Right kidney (tissue), 1 donor: ENCODE data around the gene ATP2B2.

ENCODE experiments used
- DNase-seq: peaks from one replicate; pipeline ENCODE4 v3.0.0-alpha.2; 2016

The ATP2B2 gene

GRCh38 chr3:10291641-10292040 is 213.7 kb downstream of the ATP2B2 start:
- DNase-seq, result no peak

- DNase-seq, result peak; percentile 32
Observed at GRCh38 chr3:10290481-10291176, 214.8 kb downstream of the ATP2B2 start.

GRCh38 chr3:10289787-10290355 is 215.5 kb downstream of the ATP2B2 start:
- DNase-seq, result peak; percentile 40

GRCh38 chr3:10289077-10289476 is 216.3 kb downstream of the ATP2B2 start:
- DNase-seq, result no peak

GRCh38 chr3:10288575-10288960 is 216.8 kb downstream of the ATP2B2 start:
- no peak for DNase-seq

GRCh38 chr3:10287936-10288574 is 217.3 kb downstream of the ATP2B2 start:
- no peak for DNase-seq

- peak; percentile 34 for DNase-seq
Observed at GRCh38 chr3:10286596-10287295, 218.6 kb downstream of the ATP2B2 start.

- no peak for DNase-seq
Observed at GRCh38 chr3:10286133-10286524, 219.3 kb downstream of the ATP2B2 start.

- DNase-seq, result peak; percentile 27
Observed at GRCh38 chr3:10285272-10286132, 219.9 kb downstream of the ATP2B2 start.

- no peak for DNase-seq
Observed at GRCh38 chr3:10284496-10284895, 220.9 kb downstream of the ATP2B2 start.

GRCh38 chr3:10283638-10284037 is 221.7 kb downstream of the ATP2B2 start:
- DNase-seq, result no peak

GRCh38 chr3:10281951-10282350 is 223.4 kb downstream of the ATP2B2 start:
- no peak for DNase-seq

GRCh38 chr3:10280571-10280970 is 224.8 kb downstream of the ATP2B2 start:
- no peak for DNase-seq

- DNase-seq, result no peak
Observed at GRCh38 chr3:10280177-10280529, 225.2 kb downstream of the ATP2B2 start.

GRCh38 chr3:10279384-10280176 is 225.8 kb downstream of the ATP2B2 start:
- DNase-seq, result no peak

- DNase-seq, result no peak
Observed at GRCh38 chr3:10278501-10278900, 226.9 kb downstream of the ATP2B2 start.

- DNase-seq, result no peak
Observed at GRCh38 chr3:10277115-10277625, 228.2 kb downstream of the ATP2B2 start.

GRCh38 chr3:10274601-10275000 is 230.8 kb downstream of the ATP2B2 start:
- no peak for DNase-seq
